Hematopoietic multipotent progenitor cell treated with erythropoietin and hydrocortisone succinate and interleukin-3 and kit ligand, for 15 days (in vitro differentiated cells): ENCODE measurements around the gene UNC5B.

Experiments used
- DNase-seq: peaks from one replicate; pipeline ENCODE4 v3.0.0-alpha.2; 2015; ENCODE audit warnings: low spot score

UNC5B gene

GRCh38 chr10:71301371-71301916, 89.1 kb downstream of the UNC5B start:
- no peak for DNase-seq

GRCh38 chr10:71302451-71302850, 90.1 kb downstream of the UNC5B start:
- no peak for DNase-seq

GRCh38 chr10:71302874-71303568, 90.7 kb downstream of the UNC5B start:
- peak; percentile 45 for DNase-seq

GRCh38 chr10:71303569-71303907, 91.2 kb downstream of the UNC5B start:
- DNase-seq = no peak

- DNase-seq = no peak
These were observed 92.5 kb downstream of the UNC5B start for GRCh38 chr10:71304914-71305313.

GRCh38 chr10:71306979-71307378, 94.6 kb downstream of the UNC5B start:
- DNase-seq = no peak

- DNase-seq = no peak
These were observed 95.2 kb downstream of the UNC5B start for GRCh38 chr10:71307469-71308085.

- no peak for DNase-seq
These were observed 95.9 kb downstream of the UNC5B start for GRCh38 chr10:71308244-71308643.

GRCh38 chr10:71308985-71309384, 96.6 kb downstream of the UNC5B start:
- DNase-seq = no peak

- no peak for DNase-seq
These were observed 97.5 kb downstream of the UNC5B start for GRCh38 chr10:71309919-71310318.

GRCh38 chr10:71312220-71312619, 99.8 kb downstream of the UNC5B start:
- DNase-seq = no peak

GRCh38 chr10:71312811-71313789, 100.7 kb downstream of the UNC5B start:
- DNase-seq = no peak

- DNase-seq = peak; percentile 54
These were observed 101.8 kb downstream of the UNC5B start for GRCh38 chr10:71314028-71314693.

- DNase-seq = no peak
These were observed 102.4 kb downstream of the UNC5B start for GRCh38 chr10:71314694-71315225.

GRCh38 chr10:71316056-71316785, 103.9 kb downstream of the UNC5B start:
- DNase-seq = no peak

- DNase-seq = no peak
These were observed 104.4 kb downstream of the UNC5B start for GRCh38 chr10:71316786-71317160.

- DNase-seq = no peak
These were observed 105.4 kb downstream of the UNC5B start for GRCh38 chr10:71317739-71318138.

- DNase-seq = peak; percentile 71
These were observed 106.9 kb downstream of the UNC5B start, which contains the start of gene SLC29A3 for GRCh38 chr10:71319042-71319799. Gene SLC29A3 (plus strand): TSS chr10:71319259. CDS start chr10:71319310, 51 bp downstream.

- no peak for DNase-seq
These were observed 107.5 kb downstream of the UNC5B start for GRCh38 chr10:71319800-71320392.

GRCh38 chr10:71320592-71320991, 108.2 kb downstream of the UNC5B start:
- no peak for DNase-seq
